Measurements from ENCODE around the gene NDUFV1. TPM values are rescaled to one million over a fixed set of nuclear protein-coding genes. Genes with fewer than 3 reads are reported as not detected.

NDUFV1 gene
- total RNA-seq, 6 donors from 2014 or later, result 169 to 395 (median 205) TPM

- Histone ChIP-seq H3K36me3 (no peaks in the 10 kb centered on the region), H3K4me1 (peaks cover 0 to 6% (median 0%) of the 10 kb centered on the region in 4 donors), H3K27ac (no peak overlapping the region), H3K27me3 (peaks cover 0 to 6% (median 0%) of the 10 kb centered on the region in 4 donors), H3K4me3 (no peak overlapping the region), H3K9me3 (no peaks in the 10 kb centered on the region)
- no peak for TF ChIP-seq POLR2AphosphoS5 (IDR thresholded peaks at IDR 0.05)
- no peak for TF ChIP-seq CTCF (IDR thresholded peaks at IDR 0.05)
- TF ChIP-seq EP300 (IDR thresholded peaks at IDR 0.05), result no peak
- no peak for TF ChIP-seq POLR2A (IDR thresholded peaks at IDR 0.05)
- WGBS, 2 donors, result 84 to 87% methylated on average over 9 to 20 of the region's 24 CpGs
- ATAC-seq (ENCODE audit: low FRiP score in 2 of 2) (no peak), DNase-seq (peak in 1 of 2 donors; percentile 49)
Observed at GRCh38 chr11:67638535-67639437, 32.0 kb downstream of the NDUFV1 start.

GRCh38 chr11:67639438-67639859, 32.7 kb downstream of the NDUFV1 start, which contains the start of gene TBX10:
Gene TBX10, minus strand, starts transcription at chr11:67639763. Its CDS starts 291 bp downstream, at chr11:67639472.
- Histone ChIP-seq H3K9me3 (no peaks in the 10 kb centered on the region), H3K27me3 (peaks cover 0 to 6% (median 0%) of the 10 kb centered on the region in 4 donors), H3K36me3 (no peaks in the 10 kb centered on the region), H3K4me3 (no peak within 1 kb of the TSS), H3K4me1 (peaks cover 0 to 6% (median 0%) of the 10 kb centered on the region in 4 donors), H3K27ac (no peak within 1 kb of the TSS)
- TF ChIP-seq POLR2AphosphoS5 (IDR thresholded peaks at IDR 0.05), result no peak
- no peak for TF ChIP-seq POLR2A (IDR thresholded peaks at IDR 0.05)
- no peak for TF ChIP-seq CTCF (IDR thresholded peaks at IDR 0.05)
- no peak for TF ChIP-seq EP300 (IDR thresholded peaks at IDR 0.05)
- ATAC-seq (ENCODE audit: low FRiP score in 2 of 2), result no peak
- 77 to 79% methylated on average over 16 to 18 of the region's 18 CpGs for WGBS, 2 donors
- peak in 1 of 2 donors; percentile 50 for DNase-seq

- peaks cover 0 to 6% (median 0%) of the 10 kb centered on the region in 4 donors for H3K27me3 ChIP-seq
- peak; percentile 68 to 83 for DNase-seq
- 48 to 55% methylated on average over 11 to 19 of the region's 23 CpGs for WGBS, 2 donors
Observed at GRCh38 chr11:67640021-67640757, 33.5 kb downstream of the NDUFV1 start.

GRCh38 chr11:67640758-67641337, 34.1 kb downstream of the NDUFV1 start:
- H3K27me3 ChIP-seq, result peaks cover 0 to 6% (median 0%) of the 10 kb centered on the region in 4 donors
- H3K4me1 ChIP-seq, result peaks cover 0 to 6% (median 0%) of the 10 kb centered on the region in 4 donors
- no peaks in the 10 kb centered on the region for H3K9me3 ChIP-seq
- H3K36me3 ChIP-seq, result no peaks in the 10 kb centered on the region
- H3K4me3 ChIP-seq, result no peak overlapping the region
- TF ChIP-seq POLR2A (IDR thresholded peaks at IDR 0.05) (no peak), EP300 (IDR thresholded peaks at IDR 0.05) (no peak), CTCF (IDR thresholded peaks at IDR 0.05) (no peak), POLR2AphosphoS5 (IDR thresholded peaks at IDR 0.05) (no peak)
- ATAC-seq (ENCODE audit: low FRiP score in 2 of 2) (no peak), DNase-seq (peak in 1 of 2 donors; percentile 62)
- WGBS, 2 donors, result 43 to 70% methylated on average over 5 to 12 of the region's 12 CpGs
- H3K27ac ChIP-seq, result no peak overlapping the region

More at GRCh38 chr11:67640021-67640757, 33.5 kb downstream of the NDUFV1 start:
- H3K36me3 ChIP-seq, result no peaks in the 10 kb centered on the region
- H3K4me1 ChIP-seq, result peaks cover 0 to 6% (median 0%) of the 10 kb centered on the region in 4 donors
- TF ChIP-seq CTCF (IDR thresholded peaks at IDR 0.05), result peak; percentile 52 to 79 (median 65)
- TF ChIP-seq POLR2AphosphoS5 (IDR thresholded peaks at IDR 0.05), result no peak
- peak; percentile 71 to 81 for ATAC-seq (ENCODE audit: low FRiP score in 2 of 2)
- H3K9me3 ChIP-seq, result no peaks in the 10 kb centered on the region
- H3K27ac ChIP-seq, result no peak overlapping the region
- no peak overlapping the region for H3K4me3 ChIP-seq
